ENCODE results near the gene TMEM266. TPM values are rescaled to one million over a fixed set of nuclear protein-coding genes. Genes with fewer than 3 reads are reported as not detected.

The TMEM266 gene
- total and polyA plus RNA-seq, 7 donors: 0.27 to 1.1 TPM; not detected in 5

DNA sequence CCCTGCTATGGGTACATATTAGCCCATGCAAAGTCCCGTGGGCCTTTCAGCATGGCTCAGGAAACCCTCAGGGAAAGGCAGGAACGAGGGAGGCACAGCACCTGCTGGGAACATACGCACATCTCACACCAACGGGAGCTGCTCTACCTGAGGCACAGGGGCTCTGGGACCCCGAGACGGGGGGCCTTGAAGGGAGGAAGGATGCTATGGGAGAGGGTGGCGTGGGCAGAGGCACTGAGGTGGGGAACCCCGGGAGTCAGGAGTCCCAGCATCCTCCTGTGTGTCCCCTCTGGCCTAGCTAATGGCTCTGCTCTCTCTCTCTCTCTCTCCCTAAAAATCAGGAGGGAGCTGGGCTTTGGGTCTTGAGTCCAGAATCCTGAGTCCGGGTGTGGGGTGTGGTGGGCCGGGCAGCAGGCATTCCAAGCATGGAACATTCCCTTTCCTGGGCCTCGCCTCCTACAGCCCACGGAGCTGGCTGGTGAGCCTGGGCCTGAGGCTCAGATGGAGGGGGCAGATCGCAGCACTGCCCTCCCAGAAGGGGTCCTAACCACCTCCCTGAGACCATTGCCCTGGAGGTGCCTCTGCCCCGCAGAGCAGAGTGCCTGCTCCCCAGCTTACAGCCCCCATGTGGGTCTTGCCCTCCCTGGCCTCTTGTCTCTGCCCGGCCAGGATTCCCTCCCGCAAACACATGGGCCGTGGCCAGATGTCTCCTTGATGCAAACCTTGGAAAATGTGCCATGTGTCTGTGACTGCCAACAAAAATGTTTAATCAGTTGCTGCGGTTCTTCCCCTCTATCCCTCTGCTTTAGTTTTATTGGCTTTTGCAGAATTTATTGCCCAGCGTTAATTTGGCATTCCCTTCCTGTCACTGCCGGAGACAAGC, 101.6 kb downstream of the TMEM266 start:
- intact Hi-C loops (cut with DNase I): no loop called here
- Histone ChIP-seq H3K36me3 (no peaks in the 10 kb centered on the region), H3K4me1 (peaks cover 0 to 5% (median 0%) of the 10 kb centered on the region in 4 donors), H3K27me3 (no peaks in the 10 kb centered on the region), H3K27ac (peak overlapping the region in 1 of 4 donors; percentile 35), H3K4me3 (no peak overlapping the region), H3K9me3 (no peaks in the 10 kb centered on the region)
- DNase-seq: no peak
- TF ChIP-seq, protein P1, sequence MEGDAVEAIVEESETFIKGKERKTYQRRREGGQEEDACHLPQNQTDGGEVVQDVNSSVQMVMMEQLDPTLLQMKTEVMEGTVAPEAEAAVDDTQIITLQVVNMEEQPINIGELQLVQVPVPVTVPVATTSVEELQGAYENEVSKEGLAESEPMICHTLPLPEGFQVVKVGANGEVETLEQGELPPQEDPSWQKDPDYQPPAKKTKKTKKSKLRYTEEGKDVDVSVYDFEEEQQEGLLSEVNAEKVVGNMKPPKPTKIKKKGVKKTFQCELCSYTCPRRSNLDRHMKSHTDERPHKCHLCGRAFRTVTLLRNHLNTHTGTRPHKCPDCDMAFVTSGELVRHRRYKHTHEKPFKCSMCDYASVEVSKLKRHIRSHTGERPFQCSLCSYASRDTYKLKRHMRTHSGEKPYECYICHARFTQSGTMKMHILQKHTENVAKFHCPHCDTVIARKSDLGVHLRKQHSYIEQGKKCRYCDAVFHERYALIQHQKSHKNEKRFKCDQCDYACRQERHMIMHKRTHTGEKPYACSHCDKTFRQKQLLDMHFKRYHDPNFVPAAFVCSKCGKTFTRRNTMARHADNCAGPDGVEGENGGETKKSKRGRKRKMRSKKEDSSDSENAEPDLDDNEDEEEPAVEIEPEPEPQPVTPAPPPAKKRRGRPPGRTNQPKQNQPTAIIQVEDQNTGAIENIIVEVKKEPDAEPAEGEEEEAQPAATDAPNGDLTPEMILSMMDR (IDR thresholded peaks at IDR 0.05): no peak
- TF ChIP-seq POLR2AphosphoS5 (IDR thresholded peaks at IDR 0.05) (no peak), EP300 (IDR thresholded peaks at IDR 0.05) (no peak), POLR2A (IDR thresholded peaks at IDR 0.05) (no peak)
- 43 to 67% methylated on average over 20 of the region's 20 CpGs for WGBS, 2 donors

DNA sequence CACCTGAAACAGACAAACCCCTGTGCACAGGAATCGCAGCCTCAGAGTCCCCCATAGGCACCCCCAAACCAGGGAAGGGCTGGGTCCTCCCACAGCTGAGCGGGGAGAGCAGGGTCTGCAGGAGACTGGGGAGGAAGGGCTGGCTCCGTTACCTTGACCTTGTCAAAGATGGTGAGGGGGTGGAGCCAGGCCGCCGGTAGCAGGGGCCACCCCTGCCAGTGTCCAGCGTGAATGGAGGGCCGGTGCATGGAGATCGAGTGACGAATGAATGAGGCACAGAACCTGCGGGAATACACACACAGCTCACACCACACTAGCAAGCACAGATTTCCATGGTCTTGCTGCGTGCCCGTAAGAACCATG, 102.2 kb downstream of the TMEM266 start:
- WGBS, 2 donors: 42 to 68% methylated on average over 12 of the region's 12 CpGs
- Histone ChIP-seq H3K4me3 (no peak overlapping the region), H3K9me3 (no peaks in the 10 kb centered on the region), H3K27ac (peak overlapping the region in 1 of 4 donors; percentile 59), H3K36me3 (no peaks in the 10 kb centered on the region), H3K4me1 (peaks cover 0 to 5% (median 0%) of the 10 kb centered on the region in 4 donors), H3K27me3 (no peaks in the 10 kb centered on the region)
- DNase-seq: no peak
- intact Hi-C loops (cut with DNase I): no loop called here
- TF ChIP-seq, protein P1 (IDR thresholded peaks at IDR 0.05): no peak
- no peak for TF ChIP-seq EP300 (IDR thresholded peaks at IDR 0.05)
- no peak for TF ChIP-seq POLR2A (IDR thresholded peaks at IDR 0.05)
- no peak for TF ChIP-seq POLR2AphosphoS5 (IDR thresholded peaks at IDR 0.05)

DNA sequence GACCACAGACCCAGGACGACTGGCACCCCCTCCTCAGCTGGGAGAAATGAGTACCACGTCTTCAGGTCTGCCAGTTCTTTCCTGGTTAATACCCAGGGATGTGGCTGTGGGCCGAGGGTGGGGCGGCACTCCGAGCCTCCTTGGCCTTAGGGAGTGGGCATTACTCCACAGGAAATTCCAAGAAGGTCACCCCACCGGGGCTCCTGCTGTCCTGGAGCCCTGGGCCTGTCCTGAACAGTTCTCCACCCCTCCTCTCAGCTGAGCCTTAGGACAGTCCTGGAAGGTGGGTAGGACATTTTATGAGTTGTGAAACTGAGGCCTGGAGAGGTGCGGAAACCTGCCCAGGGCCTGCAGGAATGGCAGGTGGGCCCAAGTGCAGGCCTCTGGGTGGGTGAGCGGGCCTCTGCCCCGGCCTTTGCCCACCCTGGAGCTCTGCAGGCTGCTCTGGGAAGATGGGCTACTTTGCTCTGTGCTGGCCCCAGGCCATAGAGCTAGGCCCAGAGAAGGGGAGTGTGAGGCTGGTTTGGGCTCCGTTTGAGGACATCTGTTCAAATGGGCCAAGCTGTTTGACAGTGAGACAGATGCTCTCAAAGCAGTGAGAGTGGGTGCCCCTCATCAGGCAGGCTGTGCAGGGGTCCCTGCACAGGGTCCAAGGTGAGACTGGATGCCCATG, 103.1 kb downstream of the TMEM266 start:
- intact Hi-C loops (cut with DNase I): no loop called here
- H3K27ac ChIP-seq: peak overlapping the region; percentile 49 to 65 (median 58)
- H3K4me3 ChIP-seq: no peak overlapping the region
- no peaks in the 10 kb centered on the region for H3K27me3 ChIP-seq
- TF ChIP-seq, protein P1 (IDR thresholded peaks at IDR 0.05): no peak
- no peak for TF ChIP-seq POLR2A (IDR thresholded peaks at IDR 0.05)
- TF ChIP-seq POLR2AphosphoS5 (IDR thresholded peaks at IDR 0.05): no peak
- no peak for TF ChIP-seq EP300 (IDR thresholded peaks at IDR 0.05)
- no peak for DNase-seq
- peaks cover 0 to 5% (median 0%) of the 10 kb centered on the region in 4 donors for H3K4me1 ChIP-seq
- 70% methylated on average over 10 of the region's 10 CpGs for WGBS, 2 donors
- no peaks in the 10 kb centered on the region for H3K36me3 ChIP-seq
- no peaks in the 10 kb centered on the region for H3K9me3 ChIP-seq

- peak in 3 of 4 donors; percentile 32 to 61 (median 45) for TF ChIP-seq POLR2AphosphoS5 (IDR thresholded peaks at IDR 0.05)
- TF ChIP-seq POLR2A (IDR thresholded peaks at IDR 0.05): no peak
Observed at GRCh38 chr15:76163457-76164295, 103.9 kb downstream of the TMEM266 start.

More at GRCh38 chr15:76163457-76164295, 103.9 kb downstream of the TMEM266 start:
- DNase-seq: peak; percentile 90
- Histone ChIP-seq H3K36me3 (no peaks in the 10 kb centered on the region), H3K27ac (peak overlapping the region; percentile 49 to 65 (median 58)), H3K4me1 (peaks cover 0 to 5% (median 0%) of the 10 kb centered on the region in 4 donors), H3K9me3 (no peaks in the 10 kb centered on the region), H3K27me3 (no peaks in the 10 kb centered on the region), H3K4me3 (no peak overlapping the region)
- 59 to 69% methylated on average over 21 of the region's 21 CpGs for WGBS, 2 donors
- intact Hi-C loops (cut with DNase I): no loop called here

All from sigmoid colon (tissue), 7 donors.